ENCODE measurements around the gene KIAA1755.

KIAA1755 gene

DNA sequence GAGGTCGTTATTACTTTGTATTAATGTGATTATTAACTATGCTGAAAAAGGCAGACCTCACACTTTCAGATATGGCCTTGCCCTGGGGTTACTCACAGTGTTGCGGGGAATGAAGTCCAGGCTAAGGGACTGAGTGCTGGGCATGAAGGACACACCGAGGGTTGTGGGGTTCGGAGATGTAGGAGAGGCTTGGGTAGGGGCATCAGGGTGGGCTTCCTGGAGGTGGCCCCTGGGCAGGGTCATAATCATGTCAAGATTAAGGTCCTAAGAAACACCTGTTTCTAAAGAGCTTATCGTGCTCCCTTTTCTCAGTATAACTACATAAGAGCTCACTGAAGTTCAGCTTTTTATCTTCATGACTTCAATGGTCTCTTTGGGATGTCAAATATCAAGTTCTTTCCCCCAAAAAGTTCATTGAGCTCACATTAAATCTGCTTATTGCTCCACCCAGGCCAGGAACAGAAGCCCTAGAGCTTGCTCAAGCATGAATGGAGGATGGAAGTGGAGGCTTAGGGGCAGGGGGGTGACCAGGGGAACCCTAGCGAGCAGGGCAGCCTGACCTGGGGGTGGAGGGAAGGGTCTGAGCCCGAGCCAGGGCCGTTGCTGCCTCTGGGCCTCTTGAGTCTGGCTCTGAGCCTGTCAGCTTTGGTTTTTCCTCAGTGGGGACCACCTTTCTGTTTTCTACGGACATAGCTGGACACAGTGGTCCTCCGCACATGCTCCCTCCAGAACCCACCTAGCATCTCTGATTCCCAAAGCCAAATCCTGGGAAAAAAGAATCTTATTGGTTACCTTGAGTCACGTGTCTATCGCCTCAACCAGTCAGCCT lies 58.2 kb downstream of the KIAA1755 start:
- no peak for DNase-seq

DNA sequence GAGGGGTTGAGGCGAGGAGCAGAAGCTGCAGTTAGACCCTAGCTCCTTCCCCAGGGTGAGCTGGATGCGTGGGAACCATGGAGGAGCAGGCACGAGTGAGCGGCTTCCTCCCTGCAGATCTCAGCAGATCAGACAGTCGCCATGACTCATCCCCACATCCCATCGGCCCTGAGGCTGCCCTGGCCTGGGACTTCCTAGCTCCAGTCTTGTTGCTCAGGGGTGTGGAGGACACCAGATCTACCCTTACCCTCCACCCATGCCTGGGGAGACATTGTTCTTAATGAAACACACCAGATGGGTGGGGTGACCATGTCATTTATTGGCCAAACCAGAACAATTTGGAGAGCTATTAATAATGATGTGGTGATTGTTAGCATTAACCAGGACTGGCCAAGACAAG lies 59.2 kb downstream of the KIAA1755 start:
- no peak for DNase-seq

DNA sequence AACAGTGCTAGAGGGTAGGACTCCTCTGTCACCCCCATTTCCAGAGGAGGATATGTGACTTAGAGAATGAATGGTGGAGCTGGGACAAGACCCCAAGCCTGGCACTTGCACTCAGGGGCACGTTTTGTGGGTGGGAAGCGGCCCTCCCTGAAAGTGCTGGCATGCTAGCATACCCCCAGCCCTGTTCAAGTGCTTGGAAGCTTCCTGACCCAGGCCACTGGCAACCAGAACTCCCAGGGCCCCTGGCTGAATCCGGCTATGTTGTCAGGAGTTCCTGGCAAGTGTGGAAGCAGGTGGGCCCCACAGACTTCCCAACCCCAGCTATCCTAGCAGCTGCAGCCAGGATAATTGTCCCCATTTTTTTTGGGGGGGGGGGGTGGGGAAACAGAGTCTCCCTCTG lies 59.9 kb downstream of the KIAA1755 start:
- DNase-seq: no peak

DNA sequence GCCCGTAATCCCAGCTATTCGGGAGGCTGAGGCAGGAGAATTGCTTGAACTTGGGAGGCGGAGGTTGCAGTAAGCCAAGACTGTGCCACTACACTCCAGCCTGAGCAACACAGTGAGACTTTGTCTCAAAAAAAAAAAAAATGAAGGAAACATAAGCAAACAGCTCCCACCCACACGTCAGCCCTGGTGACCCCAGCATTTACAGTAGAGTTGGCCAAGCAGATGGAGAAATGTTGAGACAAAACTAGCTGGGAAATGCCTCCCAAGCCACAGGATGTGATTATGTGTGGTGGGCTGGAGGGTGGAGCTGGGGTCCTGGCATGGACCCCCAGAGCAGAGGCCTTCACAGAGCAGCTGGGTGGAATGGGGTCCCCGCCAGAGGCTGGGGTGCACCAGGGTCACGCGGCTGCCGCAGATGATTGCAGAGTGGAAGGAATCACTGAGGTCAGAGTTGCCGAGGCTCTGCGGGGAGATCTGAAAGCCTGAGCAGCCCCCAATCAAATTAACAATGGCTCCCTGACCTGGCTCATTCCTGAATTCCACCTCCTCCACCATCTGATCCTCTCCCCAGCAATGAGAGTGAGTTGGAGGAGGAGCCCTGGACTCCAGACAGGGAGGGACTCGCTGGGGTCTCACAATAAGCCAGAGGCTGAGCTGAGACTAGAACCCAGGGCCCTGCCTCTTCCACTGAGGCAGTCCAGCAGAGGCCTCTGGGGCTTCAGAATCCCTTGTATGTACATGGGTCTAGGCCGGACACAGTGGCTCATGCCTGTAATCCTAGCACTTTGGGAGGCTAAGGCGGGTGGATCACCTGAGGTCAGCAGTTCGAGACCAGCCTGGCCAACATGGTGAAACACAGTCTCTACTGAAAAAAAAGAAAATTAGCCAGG lies 60.8 kb downstream of the KIAA1755 start:
- DNase-seq: no peak

DNA sequence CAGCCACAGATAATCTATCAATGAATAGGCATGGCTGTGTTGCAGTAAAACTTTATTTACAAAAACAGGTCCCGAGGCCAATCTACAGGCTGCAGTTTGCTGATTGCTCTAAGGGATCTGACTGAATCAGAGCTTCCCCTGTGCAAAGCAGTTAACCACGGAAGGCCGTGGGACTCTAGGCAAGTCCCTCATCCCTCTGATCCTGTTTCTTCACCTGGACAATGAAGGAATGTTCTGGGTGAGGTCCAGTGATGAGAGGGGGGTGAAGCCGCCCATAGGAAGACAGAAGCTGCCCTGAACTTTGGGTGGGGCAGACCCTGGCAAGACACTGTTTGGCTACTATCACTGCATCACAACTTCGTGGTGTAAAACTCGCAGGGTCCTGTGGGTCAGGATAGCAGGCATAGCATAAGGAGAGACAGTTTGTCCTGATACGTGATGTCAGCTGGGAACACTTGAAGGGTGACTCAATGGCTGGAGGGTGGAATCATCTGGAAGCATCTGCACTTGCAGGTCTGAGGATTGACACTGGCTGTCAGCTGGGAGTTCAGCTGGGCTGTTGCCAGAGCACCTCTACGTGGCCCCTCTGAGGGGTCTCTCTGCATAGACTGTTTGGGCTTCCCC lies 62.2 kb downstream of the KIAA1755 start:
- DNase-seq: no peak

DNA sequence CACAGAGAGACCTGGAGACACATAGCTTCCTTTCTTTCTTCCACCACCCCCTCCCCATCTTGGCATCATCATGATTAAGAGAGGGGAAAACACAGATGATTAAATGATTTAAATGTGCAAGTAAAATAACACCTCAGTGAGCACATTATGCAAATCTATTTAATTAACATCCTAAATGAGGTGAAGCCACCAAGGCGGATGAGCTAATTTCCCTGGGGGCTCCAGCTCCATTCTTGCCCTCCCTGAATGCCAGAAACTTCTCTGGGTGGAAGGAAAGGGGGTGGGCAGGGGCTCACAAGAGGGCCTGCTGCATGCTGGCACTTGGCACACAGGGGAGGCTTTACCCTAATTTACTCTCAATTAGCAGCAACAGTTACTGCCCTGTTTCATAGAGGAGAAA lies 62.9 kb downstream of the KIAA1755 start:
- no peak for DNase-seq

DNA sequence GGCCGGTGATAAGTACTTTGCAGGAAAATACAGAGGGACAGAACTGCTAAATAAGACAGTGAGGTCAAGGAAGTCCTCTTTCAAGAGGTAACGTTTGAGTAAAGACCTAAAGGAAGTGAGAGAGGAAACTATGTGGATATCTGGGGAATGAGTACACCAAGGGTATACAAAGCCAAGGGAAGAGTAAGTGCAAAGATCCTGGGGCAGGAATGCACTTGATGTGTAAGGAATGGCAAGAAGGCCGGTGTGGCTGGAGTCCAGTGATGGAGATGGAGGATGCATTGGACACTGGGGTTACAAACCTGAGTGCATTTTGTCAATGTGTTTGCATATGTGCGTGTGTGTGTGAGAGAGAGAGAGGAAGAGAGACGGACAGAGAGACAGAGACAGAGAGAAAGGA lies 63.3 kb downstream of the KIAA1755 start:
- DNase-seq: no peak

DNA sequence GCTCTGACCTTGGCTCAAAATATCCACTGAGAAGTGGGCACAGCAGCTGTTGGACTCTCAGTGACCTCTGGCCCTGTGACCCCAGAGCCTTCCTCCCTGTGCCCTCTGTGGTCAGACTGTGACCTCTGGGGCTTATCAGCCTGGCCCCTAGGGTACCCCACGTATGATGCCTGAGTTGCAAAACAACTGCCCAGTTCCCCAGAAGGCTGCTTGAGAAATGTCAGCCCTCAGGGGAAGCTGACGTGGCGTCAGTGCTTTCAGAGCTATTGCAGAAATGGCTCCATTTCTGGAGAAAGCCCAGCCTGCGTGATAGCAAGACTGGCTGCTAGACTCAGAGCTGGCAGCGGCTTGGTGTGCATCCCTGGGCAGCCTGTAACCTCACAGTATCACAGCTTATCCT lies 63.9 kb downstream of the KIAA1755 start:
- DNase-seq: no peak

DNA sequence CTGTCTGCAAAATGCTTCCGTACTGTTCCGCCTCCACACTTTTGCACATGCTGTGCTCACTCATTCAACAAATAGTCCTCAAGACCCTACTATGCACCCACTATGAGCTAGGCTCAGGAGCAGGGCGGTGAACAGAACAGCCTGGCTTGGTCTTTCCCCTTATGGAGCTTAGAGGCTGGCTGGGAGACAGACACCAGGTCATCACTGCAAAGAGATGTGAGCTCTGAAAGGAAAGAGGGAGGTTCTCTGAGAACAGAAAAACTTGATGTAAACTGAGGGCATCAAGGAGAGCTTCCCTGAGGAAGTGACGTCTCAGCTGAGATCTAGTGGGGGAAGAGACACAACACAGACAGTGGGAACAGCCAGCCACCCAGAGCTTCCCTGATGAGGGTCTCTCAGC lies 64.5 kb downstream of the KIAA1755 start:
- DNase-seq: no peak

DNA sequence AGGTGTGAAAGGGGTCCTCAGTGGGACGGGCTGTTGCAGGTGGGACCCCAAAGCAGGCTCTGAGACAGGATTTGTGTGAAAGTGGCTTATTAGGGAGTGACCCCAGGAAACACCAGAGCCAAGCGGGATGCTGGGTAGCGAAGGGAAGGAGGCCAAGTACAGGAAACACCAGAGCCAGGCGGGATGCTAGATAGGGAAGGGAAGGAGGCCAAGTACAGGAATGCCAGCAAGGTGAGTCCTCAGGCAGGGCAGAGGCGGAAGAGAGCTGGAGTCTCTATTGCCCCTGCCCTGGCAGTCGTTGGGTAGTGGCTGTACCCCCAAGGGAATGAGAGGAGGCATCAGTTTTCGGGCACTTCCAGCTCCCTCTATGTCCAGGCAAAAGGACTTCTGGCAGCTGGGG lies 65.0 kb downstream of the KIAA1755 start:
- no peak for DNase-seq

DNA sequence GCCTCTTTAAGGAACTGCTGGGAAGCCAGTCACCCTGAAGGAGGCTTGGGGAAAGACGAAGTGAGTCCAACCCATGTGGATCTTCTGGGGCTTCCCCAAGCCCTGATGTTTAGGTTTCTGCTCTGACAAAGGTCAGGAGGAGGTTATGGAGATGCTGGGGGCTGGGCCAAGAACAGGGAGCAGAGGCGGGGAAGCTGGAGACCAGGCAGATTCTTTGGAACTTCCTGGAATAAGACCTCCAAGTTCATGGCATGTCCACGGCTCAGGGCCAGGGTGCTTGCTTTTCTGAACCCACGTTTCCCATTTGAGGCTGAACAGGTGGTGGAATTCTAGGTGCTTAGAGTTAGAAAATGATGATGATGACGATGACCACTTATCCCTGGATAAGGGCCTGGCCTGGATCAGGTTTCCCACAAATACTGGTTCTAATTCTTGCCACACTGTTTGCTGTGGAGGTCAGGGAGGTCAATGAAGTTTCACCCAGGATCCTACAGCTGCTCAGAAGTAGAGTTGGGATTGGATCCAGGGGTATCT lies 65.5 kb downstream of the KIAA1755 start:
- DNase-seq: no peak

DNA sequence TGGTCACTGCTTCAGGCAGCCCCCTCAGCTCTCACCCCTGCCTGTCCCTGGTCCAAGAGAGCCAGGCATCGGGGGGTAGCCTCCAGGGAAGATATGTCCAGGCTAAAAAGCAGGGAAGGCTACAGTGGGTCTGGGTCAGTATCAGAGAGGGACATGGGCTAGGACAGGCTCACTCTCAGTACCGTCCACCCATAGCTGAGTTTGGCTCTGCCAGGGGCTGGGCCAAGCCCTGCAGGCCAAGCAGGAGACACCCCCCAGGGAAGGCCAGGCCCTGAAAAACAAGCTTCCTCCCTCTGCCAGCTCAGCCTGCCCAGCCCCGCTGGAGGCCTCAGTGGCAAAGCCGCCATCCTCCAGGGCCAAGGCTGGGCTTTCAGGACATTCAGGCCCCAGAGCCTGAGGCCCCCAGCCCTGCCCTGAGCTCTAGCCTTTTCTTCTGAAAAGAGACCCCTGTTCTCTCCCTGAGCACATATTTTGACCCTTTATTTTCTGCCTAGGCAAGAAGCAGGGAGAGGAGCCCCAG lies 66.9 kb downstream of the KIAA1755 start:
- no peak for DNase-seq

DNA sequence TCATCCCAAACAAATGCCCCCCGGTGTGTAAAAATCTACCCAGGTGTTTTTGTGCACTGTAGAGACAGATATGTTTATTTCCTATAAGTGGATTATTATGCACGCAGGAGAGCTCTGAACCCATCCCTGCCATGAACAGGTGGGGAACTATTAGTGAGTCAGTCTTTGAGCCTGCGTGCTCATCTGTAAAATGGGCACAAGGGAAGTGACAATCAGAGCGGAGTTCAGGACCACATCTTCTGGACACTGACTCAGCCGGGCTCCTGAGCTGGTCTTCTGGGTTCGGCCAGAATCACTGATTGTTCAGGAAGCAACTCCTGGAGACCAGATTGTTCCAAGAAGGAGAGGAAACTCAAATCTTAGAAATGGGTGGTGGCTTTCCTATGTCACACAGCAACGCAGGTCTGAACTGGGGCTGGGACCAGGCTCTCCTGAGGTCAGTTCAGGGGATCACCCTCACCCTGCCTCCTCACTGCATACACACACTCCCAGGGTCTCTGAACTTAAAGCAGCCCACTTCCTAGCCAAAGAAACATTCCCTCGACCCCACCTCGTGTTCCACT lies 68.1 kb downstream of the KIAA1755 start:
- no peak for DNase-seq

DNA sequence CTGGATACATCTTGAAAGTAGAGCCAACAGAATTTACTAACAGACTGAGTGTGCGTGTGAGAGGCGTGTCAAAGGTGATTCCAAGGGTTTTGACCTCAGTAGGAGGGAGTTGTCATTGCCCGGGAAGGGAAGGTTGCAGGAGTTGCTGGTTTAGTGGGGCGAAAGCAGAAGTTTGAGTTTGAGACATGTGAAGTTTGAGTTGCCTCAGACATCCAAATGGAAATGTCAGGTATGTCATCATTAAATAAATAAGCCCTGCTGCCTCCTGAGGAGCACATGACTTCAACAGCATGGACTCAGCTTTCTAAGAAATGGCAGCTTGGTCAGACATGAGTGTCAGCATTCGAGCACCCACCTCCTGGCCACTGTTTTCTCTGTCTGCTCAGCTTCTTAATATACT lies 68.9 kb downstream of the KIAA1755 start:
- DNase-seq: no peak

DNA sequence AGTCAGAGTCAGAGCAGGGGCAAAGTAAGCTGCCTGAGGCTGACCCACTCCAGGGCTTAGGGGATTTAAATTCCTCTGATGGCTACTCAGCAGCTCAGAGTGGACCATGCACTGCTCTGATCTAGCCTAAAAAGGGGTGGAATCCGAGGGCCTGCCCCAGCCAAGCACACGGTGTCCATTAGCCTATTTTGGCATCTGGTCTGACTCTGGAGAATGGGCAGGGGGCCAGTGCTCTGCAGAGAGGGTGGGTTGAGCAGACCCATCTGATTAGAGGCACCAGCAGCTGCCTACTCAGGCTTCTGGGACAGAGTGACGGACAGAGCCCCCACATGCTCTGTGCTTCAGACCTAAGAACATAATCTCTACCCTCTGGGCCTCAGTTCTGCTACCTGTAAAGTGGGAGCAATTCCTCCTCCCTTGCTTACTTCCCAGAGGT lies 69.6 kb downstream of the KIAA1755 start:
- DNase-seq: no peak

DNA sequence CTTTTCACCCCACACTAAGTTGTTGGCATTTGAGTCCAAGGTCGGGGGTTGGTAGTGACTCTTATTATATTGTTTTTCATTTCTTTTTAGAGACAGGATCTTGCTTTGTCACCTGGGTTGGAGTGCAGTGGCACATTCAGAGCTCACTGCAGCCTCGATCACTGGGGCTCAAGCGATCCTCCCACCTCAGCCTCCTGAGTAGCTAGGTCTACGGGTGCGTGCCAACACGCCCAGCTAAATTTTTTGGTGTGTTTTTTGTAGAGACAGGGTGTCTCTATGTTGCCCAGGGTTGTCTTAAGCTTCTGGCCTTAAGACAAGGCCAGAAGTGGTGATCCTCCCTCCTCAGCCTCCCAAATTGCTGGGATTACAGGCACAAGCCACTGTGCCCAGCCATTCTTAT lies 70.4 kb downstream of the KIAA1755 start:
- no peak for DNase-seq

DNA sequence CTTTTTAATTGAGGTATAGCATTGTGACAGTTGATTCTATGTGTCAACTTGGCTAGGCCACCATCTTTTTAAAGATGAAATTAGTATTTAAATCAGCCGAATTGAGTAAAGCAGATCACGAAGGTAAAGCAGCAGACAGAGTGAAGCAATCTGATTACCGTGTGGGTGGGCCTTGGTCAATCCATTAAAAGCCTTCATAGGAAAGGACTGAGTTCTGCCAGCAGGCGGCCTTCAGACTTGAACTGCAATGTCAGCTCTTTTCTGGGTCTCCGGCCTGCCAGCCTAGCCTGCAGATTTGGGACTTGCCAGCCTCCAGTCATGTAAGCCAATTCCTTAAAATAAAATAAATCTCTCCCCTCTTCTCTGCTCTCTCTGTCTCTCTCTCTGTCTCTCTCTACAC lies 73.0 kb downstream of the KIAA1755 start:
- no peak for DNase-seq

DNA sequence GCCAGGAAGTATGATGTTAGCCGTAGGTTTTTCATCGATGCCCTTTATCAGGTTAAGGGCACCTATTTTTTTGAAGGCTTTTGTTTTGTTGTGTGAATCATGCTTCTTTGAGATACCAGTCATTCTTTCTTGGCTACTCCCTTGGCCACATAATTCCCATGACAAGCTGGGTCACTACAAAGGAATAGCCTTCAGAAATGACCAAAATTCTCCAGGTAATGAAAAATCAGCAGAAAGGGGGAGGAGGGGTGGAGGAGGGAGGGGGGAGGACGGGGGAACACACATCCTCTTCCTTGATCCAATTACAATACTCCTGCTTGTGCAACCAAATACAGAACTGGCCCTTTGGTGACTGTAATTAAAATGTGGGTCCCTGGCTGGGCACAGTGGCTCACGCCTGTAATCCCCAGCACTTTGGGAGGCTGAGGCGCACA lies 73.7 kb downstream of the KIAA1755 start:
- DNase-seq: no peak

DNA sequence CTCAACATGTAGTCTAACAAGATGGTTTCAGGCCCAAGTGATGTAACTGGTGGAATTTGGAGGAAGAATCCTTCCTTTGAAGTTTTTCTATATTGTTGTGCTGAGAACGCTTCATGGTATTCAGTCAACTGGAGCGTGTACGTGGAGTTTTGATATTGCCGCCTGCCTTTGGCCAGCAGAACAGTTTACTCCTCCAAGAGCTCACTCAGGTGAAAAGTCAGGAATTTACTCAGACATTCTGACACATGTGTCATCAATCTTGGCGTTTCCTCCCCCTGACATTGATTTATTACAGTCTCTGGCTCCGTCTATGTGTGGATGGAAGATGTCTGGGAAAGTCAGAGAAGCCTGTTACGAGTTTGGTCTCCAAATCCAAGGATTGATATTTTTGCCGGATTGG lies 76.4 kb downstream of the KIAA1755 start:
- no peak for DNase-seq

DNA sequence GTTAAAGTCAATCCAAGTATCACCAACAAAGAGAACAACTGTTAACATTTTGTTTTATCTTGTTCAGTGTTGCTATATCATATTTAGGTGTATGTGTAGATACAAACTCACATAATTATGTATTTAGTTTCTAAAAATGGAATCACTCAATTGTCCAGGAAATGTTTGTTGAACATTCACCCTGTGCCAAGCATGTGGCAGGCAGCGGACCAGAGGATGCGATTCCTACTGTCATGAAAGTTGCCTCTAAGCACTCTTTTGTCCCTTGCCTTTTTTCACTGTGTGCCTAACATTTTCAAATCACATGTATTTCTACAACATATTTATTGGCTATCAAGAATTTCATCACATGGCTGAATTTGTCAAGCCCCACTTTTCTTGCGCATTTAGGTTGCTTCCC lies 78.6 kb downstream of the KIAA1755 start:
- no peak for DNase-seq

DNA sequence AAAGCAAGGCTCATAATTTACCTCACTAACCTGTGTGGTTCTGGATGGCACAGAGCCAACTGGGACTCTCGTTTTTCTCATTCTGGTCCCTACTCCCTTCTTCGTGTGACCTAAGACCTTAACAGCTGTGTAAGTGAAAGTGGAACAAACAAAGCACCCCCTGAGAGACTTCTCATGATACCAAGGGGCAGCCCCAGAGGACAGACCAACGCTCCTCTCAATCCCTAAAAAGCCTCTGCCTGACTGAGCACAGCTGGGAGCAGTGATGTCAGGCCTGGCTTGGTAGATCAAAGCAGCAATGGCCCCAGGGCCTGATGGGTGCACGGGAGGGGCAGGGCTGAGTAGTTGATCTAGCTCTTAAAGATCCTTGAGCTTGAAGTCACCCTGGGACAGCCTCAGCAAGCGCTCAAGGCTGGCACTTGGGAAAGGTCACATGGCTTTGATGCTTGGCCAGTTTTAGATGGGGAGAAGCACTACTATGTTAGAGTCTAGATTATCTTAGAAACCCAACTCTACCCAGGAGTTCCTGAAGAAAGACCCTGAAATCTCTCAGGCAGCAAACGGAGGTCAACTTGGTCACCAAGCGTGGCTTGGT lies 79.2 kb downstream of the KIAA1755 start:
- no peak for DNase-seq

DNA sequence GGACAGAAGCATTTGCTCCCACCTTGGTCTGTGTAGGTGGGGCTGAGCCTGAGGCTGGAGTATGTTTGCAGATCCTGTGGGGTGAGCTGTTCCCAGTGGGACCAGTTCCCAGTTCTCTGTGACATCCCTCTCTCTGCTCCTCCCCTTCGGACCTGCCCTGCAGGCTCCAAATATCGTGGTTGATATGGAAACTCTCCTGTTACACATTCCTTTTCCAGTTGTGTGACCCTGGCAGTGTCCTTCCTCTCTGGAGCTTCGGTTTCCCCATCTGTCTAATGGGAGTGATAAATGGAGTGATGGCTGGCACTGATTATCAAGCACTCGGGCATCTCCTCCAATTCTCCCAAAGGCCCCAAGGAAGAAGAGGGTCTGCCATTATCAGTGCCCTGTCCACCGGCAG lies 79.8 kb downstream of the KIAA1755 start:
- DNase-seq: no peak

All from cerebellar nuclear complex (tissue), 1 donor.